CD4-positive, CD25-positive, alpha-beta regulatory T cell (primary cell): ENCODE data around the gene PCTP. TPM values are rescaled to one million over a fixed set of nuclear protein-coding genes. Genes with fewer than 3 reads are reported as not detected.

Experiments
- ATAC-seq, 2 donors: fragments of 150-1000 bp; cut with Tn5 transposase; one replicate each; pipeline ENCODE4 v1.10.0; 2021; ENCODE audit warnings: low read depth in 2 of 2, moderate number of reproducible peaks in 2 of 2, moderate library complexity in 1 of 2
- DNase-seq, 3 donors: peaks; one replicate each; pipeline versions ENCODE4 v3.0.0 to v3.0.0-alpha.2; 2012 to 2022; ENCODE audit warnings: mixed read lengths in 1 of 3
- H3K27ac ChIP-seq: one replicate; pipeline ENCODE4 v1.7.0; 2013; ENCODE audit warnings: mild to moderate bottlenecking, low read length; ENCODE audit not compliant: insufficient read depth, poor library complexity, severe bottlenecking
- H3K27me3 ChIP-seq: one replicate; pipeline ENCODE4 v1.7.0; 2013; ENCODE audit warnings: low read length; ENCODE audit not compliant: control insufficient read depth, insufficient read depth
- H3K36me3 ChIP-seq: one replicate; pipeline ENCODE4 v1.7.0; 2013; ENCODE audit warnings: mild to moderate bottlenecking, low read length, moderate library complexity; ENCODE audit not compliant: control insufficient read depth, insufficient read depth
- H3K4me1 ChIP-seq: 2 replicates; pipeline ENCODE4 v1.7.0; 2013; ENCODE audit warnings: mild to moderate bottlenecking, low read length; ENCODE audit not compliant: insufficient read depth, control insufficient read depth, poor library complexity, severe bottlenecking
- H3K4me3 ChIP-seq: one replicate; pipeline ENCODE4 v1.7.0; 2013; ENCODE audit warnings: low read depth, mild to moderate bottlenecking, low read length, moderate library complexity
- H3K9me3 ChIP-seq, 2 experiments: 1 replicate in 1 of 2; 2 replicates in 1 of 2; pipeline ENCODE4 v1.7.0; 2013; ENCODE audit warnings: low read length in 2 of 2, mild to moderate bottlenecking in 1 of 2, moderate library complexity in 1 of 2; ENCODE audit not compliant: control insufficient read depth in 2 of 2
- H3K27ac Mint-ChIP-seq, 3 donors: one replicate each; pipeline ENCODE4 v1.8.0; 2020 to 2022; ENCODE audit warnings: mild to moderate bottlenecking in 3 of 3, mixed read lengths in 3 of 3, moderate library complexity in 2 of 3
- H3K27me3 Mint-ChIP-seq: one replicate; pipeline ENCODE4 v1.8.0; 2022; ENCODE audit warnings: mild to moderate bottlenecking, mixed read lengths
- H3K36me3 Mint-ChIP-seq: one replicate; pipeline ENCODE4 v1.8.0; 2020; ENCODE audit warnings: mixed read lengths
- H3K4me1 Mint-ChIP-seq, 4 donors: one replicate each; pipeline ENCODE4 v1.8.0; 2020 to 2022; ENCODE audit warnings: mixed read lengths in 4 of 4, mild to moderate bottlenecking in 1 of 4
- H3K4me3 Mint-ChIP-seq, 4 donors: one replicate each; pipeline ENCODE4 v1.8.0; 2020 to 2022; ENCODE audit warnings: mild to moderate bottlenecking in 4 of 4, mixed read lengths in 4 of 4, moderate library complexity in 3 of 4
- H3K9me3 Mint-ChIP-seq, 7 donors: one replicate each; pipeline ENCODE4 v1.8.0; 2020 to 2022; ENCODE audit warnings: mixed read lengths in 7 of 7, mild to moderate bottlenecking in 3 of 7, moderate library complexity in 2 of 7
- polyA plus RNA-seq, 4 donors: library from polyadenylated mRNA; unstranded; fragments of 300-500 nt; fragmentation: Illumina TruSeq; gene quantifications; one replicate each; pipeline ENCODE4 v1.2.3, GENCODE V29; 2021
- total RNA-seq: library from RNA; stranded (reverse); gene quantifications from one replicate; pipeline ENCODE4 v1.2.3, GENCODE V29; 2022

The PCTP gene
- total and polyA plus RNA-seq, 5 donors from 2014 or later: 2.8 to 10.9 (median 9.7) TPM

GRCh38 chr17:55741356-55741700 is 9.5 kb upstream of the PCTP start:
- Histone ChIP-seq H3K4me3 (no peak overlapping the region), H3K4me1 (no peaks in the 10 kb centered on the region), H3K9me3 (no peaks in the 10 kb centered on the region), H3K36me3 (no peaks in the 10 kb centered on the region), H3K27me3 (peaks cover 16% of the 10 kb centered on the region), H3K27ac (no peak overlapping the region)
- Mint-ChIP-seq H3K4me1 (peaks cover 0 to 4% (median 0%) of the 10 kb centered on the region in 4 donors), H3K4me3 (no peak overlapping the region), H3K27ac (no peak overlapping the region), H3K27me3 (peaks cover 38% of the 10 kb centered on the region), H3K36me3 (no peaks in the 10 kb centered on the region), H3K9me3 (peaks cover 0 to 1% (median 0%) of the 10 kb centered on the region in 7 donors)
- DNase-seq: no peak
- no peak for ATAC-seq

- H3K9me3 Mint-ChIP-seq: peaks cover 0 to 1% (median 0%) of the 10 kb centered on the region in 7 donors
- no peak for ATAC-seq
Observed at GRCh38 chr17:55742272-55743102, 8.4 kb upstream of the PCTP start.

GRCh38 chr17:55743103-55743679 is 7.7 kb upstream of the PCTP start:
- Mint-ChIP-seq H3K4me1 (peaks cover 0 to 2% (median 0%) of the 10 kb centered on the region in 4 donors), H3K36me3 (no peaks in the 10 kb centered on the region), H3K27me3 (peaks cover 48% of the 10 kb centered on the region), H3K27ac (no peak overlapping the region), H3K4me3 (no peak overlapping the region), H3K9me3 (peaks cover 0 to 1% (median 0%) of the 10 kb centered on the region in 7 donors)
- ATAC-seq (no peak), DNase-seq (no peak)
- no peak overlapping the region for H3K4me3 ChIP-seq
- H3K4me1 ChIP-seq: no peaks in the 10 kb centered on the region
- no peaks in the 10 kb centered on the region for H3K9me3 ChIP-seq
- peaks cover 17% of the 10 kb centered on the region for H3K27me3 ChIP-seq
- H3K27ac ChIP-seq: no peak overlapping the region
- H3K36me3 ChIP-seq: no peaks in the 10 kb centered on the region

More at GRCh38 chr17:55742272-55743102, 8.4 kb upstream of the PCTP start:
- Mint-ChIP-seq H3K4me1 (peaks cover 0 to 4% (median 0%) of the 10 kb centered on the region in 4 donors), H3K27me3 (peaks cover 47% of the 10 kb centered on the region), H3K27ac (no peak overlapping the region), H3K4me3 (no peak overlapping the region), H3K36me3 (no peaks in the 10 kb centered on the region)
- Histone ChIP-seq H3K27me3 (peaks cover 18% of the 10 kb centered on the region), H3K36me3 (no peaks in the 10 kb centered on the region), H3K4me3 (no peak overlapping the region), H3K4me1 (no peaks in the 10 kb centered on the region), H3K9me3 (no peaks in the 10 kb centered on the region), H3K27ac (no peak overlapping the region)
- DNase-seq: no peak

GRCh38 chr17:55745258-55745657 is 5.6 kb upstream of the PCTP start:
- no peak for ATAC-seq
- Mint-ChIP-seq H3K36me3 (no peaks in the 10 kb centered on the region), H3K4me3 (peak overlapping the region in 1 of 4 donors; percentile 56), H3K4me1 (peaks cover 0 to under 1% (median 0%) of the 10 kb centered on the region in 4 donors), H3K9me3 (peaks cover 0 to 2% (median 0%) of the 10 kb centered on the region in 7 donors), H3K27me3 (peaks cover 54% of the 10 kb centered on the region), H3K27ac (no peak overlapping the region)
- no peak for DNase-seq
- no peaks in the 10 kb centered on the region for H3K36me3 ChIP-seq
- no peak overlapping the region for H3K4me3 ChIP-seq
- H3K27me3 ChIP-seq: peaks cover 25% of the 10 kb centered on the region
- no peaks in the 10 kb centered on the region for H3K4me1 ChIP-seq
- H3K9me3 ChIP-seq: no peaks in the 10 kb centered on the region
- no peak overlapping the region for H3K27ac ChIP-seq

- Mint-ChIP-seq H3K27me3 (peaks cover 47% of the 10 kb centered on the region), H3K36me3 (no peaks in the 10 kb centered on the region), H3K4me3 (no peak overlapping the region), H3K27ac (no peak overlapping the region), H3K4me1 (peaks cover 0 to 9% (median 1%) of the 10 kb centered on the region in 4 donors), H3K9me3 (peaks cover 0 to 2% (median 0%) of the 10 kb centered on the region in 7 donors)
- Histone ChIP-seq H3K36me3 (no peaks in the 10 kb centered on the region), H3K27me3 (peaks cover 23% of the 10 kb centered on the region), H3K4me3 (no peak overlapping the region), H3K4me1 (peaks cover 1% of the 10 kb centered on the region), H3K27ac (no peak overlapping the region), H3K9me3 (no peaks in the 10 kb centered on the region)
- DNase-seq (no peak), ATAC-seq (no peak)
Observed at GRCh38 chr17:55746466-55746865, 4.4 kb upstream of the PCTP start.

GRCh38 chr17:55747209-55747608 is 3.6 kb upstream of the PCTP start:
- Mint-ChIP-seq H3K9me3 (peaks cover 0 to 2% (median 0%) of the 10 kb centered on the region in 7 donors), H3K36me3 (no peaks in the 10 kb centered on the region), H3K4me1 (peaks cover 0 to 15% (median 7%) of the 10 kb centered on the region in 4 donors), H3K27ac (no peak overlapping the region), H3K4me3 (no peak overlapping the region), H3K27me3 (peaks cover 47% of the 10 kb centered on the region)
- Histone ChIP-seq H3K36me3 (no peaks in the 10 kb centered on the region), H3K4me1 (peaks cover 4% of the 10 kb centered on the region), H3K9me3 (no peaks in the 10 kb centered on the region), H3K27ac (no peak overlapping the region), H3K4me3 (no peak overlapping the region), H3K27me3 (peaks cover 22% of the 10 kb centered on the region)
- DNase-seq (no peak), ATAC-seq (no peak)

GRCh38 chr17:55748841-55749240 is 2.0 kb upstream of the PCTP start:
- Histone ChIP-seq H3K9me3 (no peaks in the 10 kb centered on the region), H3K27me3 (peaks cover 20% of the 10 kb centered on the region), H3K4me1 (peaks cover 4% of the 10 kb centered on the region), H3K27ac (no peak overlapping the region), H3K4me3 (no peak overlapping the region), H3K36me3 (no peaks in the 10 kb centered on the region)
- no peaks in the 10 kb centered on the region for H3K36me3 Mint-ChIP-seq
- peaks cover 8 to 22% (median 14%) of the 10 kb centered on the region in 4 donors for H3K4me1 Mint-ChIP-seq
- H3K9me3 Mint-ChIP-seq: peaks cover 0 to 2% (median 0%) of the 10 kb centered on the region in 7 donors
- DNase-seq (no peak), ATAC-seq (no peak)
- H3K27me3 Mint-ChIP-seq: peaks cover 36% of the 10 kb centered on the region
- H3K27ac Mint-ChIP-seq: no peak overlapping the region
- peak overlapping the region in 2 of 4 donors; percentile 18 to 56 for H3K4me3 Mint-ChIP-seq
